Left cardiac atrium (tissue), 4 donors: Measurements from ENCODE around the gene ZCCHC10. TPM values are rescaled to one million over a fixed set of nuclear protein-coding genes. Genes with fewer than 3 reads are reported as not detected.
"Not testable (repeated sequence)": the region's sequence is repeated elsewhere in the genome, so short reads cannot be mapped to it uniquely, and the experiment has no call there.

Source experiments
- ATAC-seq, 2 donors: fragments of 200-7000 bp; cut with Tn5 transposase; one replicate each; pipeline ENCODE4 v1.9.1; 2020; ENCODE audit warnings: mild to moderate bottlenecking in 2 of 2, moderate library complexity in 2 of 2
- DNase-seq: peaks from one replicate; pipeline ENCODE4 v3.0.0-alpha.2; 2020
- intact Hi-C, 2 donors: fragments of 100-400 bp; cut with DNase I; formaldehyde crosslinking; loops; one replicate each; pipeline versions ENCODE4 v1.14.1 to v1.15.1; 2022 to 2023
- total RNA-seq, 2 donors: library from RNA; stranded (reverse); fragmentation: NEBNext Ultra II Directional; extraction: Animal tissue kit (Norgen Biotek cat#: 25700); gene quantifications; one replicate each; pipeline ENCODE4 v1.2.1, GENCODE V29; 2021
- donor health status: DM: no; HTN: yes; CAD: no.
- donor health status: DM: no; HTN: yes; CAD: no; lungs with severe emphysema.
- donor health status: DM: yes; HTN: yes; CAD: no.
- donor health status: Dilated cardiomyopathy.

ZCCHC10 gene
- total RNA-seq, 2 donors from 2014 or later: 14.9 to 19.2 TPM

- no peak for DNase-seq
- intact Hi-C loops: no loop called here
- no peak for ATAC-seq
Observed at GRCh38 chr5:133048993-133049725, 22.8 kb upstream of the ZCCHC10 start.

- ATAC-seq: no peak
- intact Hi-C loops: no loop called here
- DNase-seq: no peak
Observed at GRCh38 chr5:133047404-133047803, 21.1 kb upstream of the ZCCHC10 start.

GRCh38 chr5:133046560-133046959 lies 20.2 kb upstream of the ZCCHC10 start:
- DNase-seq, ATAC-seq, intact Hi-C loops: not testable (repeated sequence)

GRCh38 chr5:133041910-133042309 lies 15.6 kb upstream of the ZCCHC10 start:
- intact Hi-C loops: no loop called here
- DNase-seq (no peak), ATAC-seq (no peak)

- ATAC-seq (no peak), DNase-seq (no peak)
- intact Hi-C loops: no loop called here
Observed at GRCh38 chr5:133041157-133041784, 14.9 kb upstream of the ZCCHC10 start.

- ATAC-seq, DNase-seq: not testable (repeated sequence)
Observed at GRCh38 chr5:133036677-133037076, 10.3 kb upstream of the ZCCHC10 start.

GRCh38 chr5:133035224-133035623 lies 8.9 kb upstream of the ZCCHC10 start:
- no peak for DNase-seq
- intact Hi-C loops: no loop called here
- no peak for ATAC-seq

More at GRCh38 chr5:133036677-133037076, 10.3 kb upstream of the ZCCHC10 start:
- intact Hi-C loops: not testable (repeated sequence)

- ATAC-seq (no peak), DNase-seq (no peak)
- intact Hi-C loops: no loop called here
Observed at GRCh38 chr5:133034064-133034463, 7.7 kb upstream of the ZCCHC10 start.

GRCh38 chr5:133032852-133033742 lies 6.7 kb upstream of the ZCCHC10 start:
- intact Hi-C loops: no loop called here
- DNase-seq (no peak), ATAC-seq (no peak)

GRCh38 chr5:133030343-133031005 lies 4.1 kb upstream of the ZCCHC10 start:
- no peak for ATAC-seq
- intact Hi-C loops: no loop called here
- no peak for DNase-seq

- intact Hi-C loops: loop anchor here in 1 of 2 donors (10.0 kb wide), 1 partner anchor 65 kb away; the partner anchor contains the start of gene AFF4
- no peak for ATAC-seq
- no peak for DNase-seq
Observed at GRCh38 chr5:133029416-133029815, 3.1 kb upstream of the ZCCHC10 start.

- intact Hi-C loops: loop anchor here in 1 of 2 donors (10.0 kb wide), 1 partner anchor 62 kb away; the partner anchor contains the start of gene AFF4
- no peak for ATAC-seq
- DNase-seq: no peak
Observed at GRCh38 chr5:133026664-133027153, 360 bp upstream of the ZCCHC10 start.

- DNase-seq, ATAC-seq, intact Hi-C loops: not testable (repeated sequence)
Observed at GRCh38 chr5:133019471-133019870, 6.9 kb downstream of the ZCCHC10 start.

- intact Hi-C loops: no loop called here
- DNase-seq: no peak
- ATAC-seq: no peak
Observed at GRCh38 chr5:133017964-133018363, 8.4 kb downstream of the ZCCHC10 start.

- DNase-seq (no peak), ATAC-seq (no peak)
- intact Hi-C loops: no loop called here
Observed at GRCh38 chr5:133015466-133015865, 10.9 kb downstream of the ZCCHC10 start.

GRCh38 chr5:133008455-133008854 lies 17.9 kb downstream of the ZCCHC10 start:
- DNase-seq, intact Hi-C loops, ATAC-seq: not testable (repeated sequence)

- DNase-seq: no peak
- no peak for ATAC-seq
- intact Hi-C loops: no loop called here
Observed at GRCh38 chr5:133006653-133007052, 19.7 kb downstream of the ZCCHC10 start.

- no peak for ATAC-seq
- intact Hi-C loops: no loop called here
- no peak for DNase-seq
Observed at GRCh38 chr5:132999246-132999645, 27.1 kb downstream of the ZCCHC10 start.

- intact Hi-C loops: no loop called here
- no peak for ATAC-seq
- DNase-seq: no peak
Observed at GRCh38 chr5:132998556-132998955, 27.8 kb downstream of the ZCCHC10 start.
